Activated T-helper 17 cell treated with anti-CD3 and anti-CD28 coated beads, Interleukin-2, amount 50 U/mL, for 72 hours (primary cell): ENCODE data around the gene SLC2A1. TPM values are rescaled to one million over a fixed set of nuclear protein-coding genes. Genes with fewer than 3 reads are reported as not detected.

Experiments
- ATAC-seq: fragments of 150-1000 bp; cut with Tn5 transposase; replicated peaks from 2 replicates; pipeline ENCODE4 v1.10.0; 2021; ENCODE audit warnings: mild to moderate bottlenecking, moderate library complexity
- H3K27ac Mint-ChIP-seq: one replicate; pipeline ENCODE4 v1.8.0; 2022; ENCODE audit warnings: mixed read lengths
- H3K27me3 Mint-ChIP-seq: one replicate; pipeline ENCODE4 v1.8.0; 2022; ENCODE audit warnings: mixed read lengths
- H3K36me3 Mint-ChIP-seq: one replicate; pipeline ENCODE4 v1.8.0; 2022; ENCODE audit warnings: low read depth, mild to moderate bottlenecking, mixed read lengths
- H3K4me1 Mint-ChIP-seq: one replicate; pipeline ENCODE4 v1.8.0; 2022; ENCODE audit warnings: mixed read lengths
- H3K4me3 Mint-ChIP-seq: one replicate; pipeline ENCODE4 v1.8.0; 2022; ENCODE audit warnings: mild to moderate bottlenecking, mixed read lengths
- H3K9me3 Mint-ChIP-seq: one replicate; pipeline ENCODE4 v1.8.0; 2022; ENCODE audit warnings: mixed read lengths
- total RNA-seq, 2 donors: library from RNA; stranded (reverse); gene quantifications; one replicate each; pipeline ENCODE4 v1.2.3, GENCODE V29; 2022

The SLC2A1 gene
- total RNA-seq, 2 donors from 2014 or later: 217 to 280 TPM

DNA sequence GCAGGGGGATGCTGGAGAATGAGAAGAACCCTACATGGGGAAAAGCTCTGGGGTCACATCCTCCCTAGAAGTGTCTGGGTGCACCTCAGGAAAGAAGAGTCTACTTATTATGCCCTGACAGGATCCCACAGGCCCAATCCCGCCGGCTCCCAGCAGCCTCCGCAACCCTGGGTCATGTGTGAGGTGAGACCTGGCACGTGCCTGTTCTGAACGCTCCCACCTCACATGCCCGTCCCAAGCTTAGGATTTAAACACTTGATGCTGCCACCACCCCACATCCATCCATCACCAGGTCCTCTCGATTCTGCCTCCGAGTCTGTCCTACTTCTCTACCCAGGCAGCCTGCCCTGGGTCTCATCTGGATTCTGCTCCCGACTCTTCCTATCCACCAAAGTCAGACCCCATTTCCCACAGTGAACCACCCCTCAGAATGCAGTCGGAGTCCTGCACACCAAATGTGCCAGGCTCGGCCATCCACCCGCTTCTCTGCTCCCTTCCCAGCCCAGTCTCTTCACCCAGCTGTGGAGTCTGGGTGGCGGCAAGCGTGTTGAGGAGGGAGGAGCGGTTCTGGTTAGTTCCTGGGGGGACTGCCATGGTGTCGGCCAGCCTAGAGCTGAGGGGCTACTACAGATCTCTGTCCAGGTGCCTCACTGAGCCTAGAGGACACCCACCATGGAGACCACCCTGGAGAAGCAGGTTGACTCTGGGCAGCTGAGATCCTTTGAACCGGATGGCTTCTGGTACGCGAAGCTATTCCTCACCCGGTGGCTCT lies 23.9 kb downstream of the SLC2A1 start:
- peaks cover 100% of the 10 kb centered on the region for H3K36me3 Mint-ChIP-seq
- peaks cover 65% of the 10 kb centered on the region for H3K4me1 Mint-ChIP-seq
- no peaks in the 10 kb centered on the region for H3K27me3 Mint-ChIP-seq
- peak overlapping the region; percentile 89 for H3K27ac Mint-ChIP-seq
- H3K9me3 Mint-ChIP-seq: no peaks in the 10 kb centered on the region
- H3K4me3 Mint-ChIP-seq: peak overlapping the region; percentile 69
- ATAC-seq: no peak

DNA sequence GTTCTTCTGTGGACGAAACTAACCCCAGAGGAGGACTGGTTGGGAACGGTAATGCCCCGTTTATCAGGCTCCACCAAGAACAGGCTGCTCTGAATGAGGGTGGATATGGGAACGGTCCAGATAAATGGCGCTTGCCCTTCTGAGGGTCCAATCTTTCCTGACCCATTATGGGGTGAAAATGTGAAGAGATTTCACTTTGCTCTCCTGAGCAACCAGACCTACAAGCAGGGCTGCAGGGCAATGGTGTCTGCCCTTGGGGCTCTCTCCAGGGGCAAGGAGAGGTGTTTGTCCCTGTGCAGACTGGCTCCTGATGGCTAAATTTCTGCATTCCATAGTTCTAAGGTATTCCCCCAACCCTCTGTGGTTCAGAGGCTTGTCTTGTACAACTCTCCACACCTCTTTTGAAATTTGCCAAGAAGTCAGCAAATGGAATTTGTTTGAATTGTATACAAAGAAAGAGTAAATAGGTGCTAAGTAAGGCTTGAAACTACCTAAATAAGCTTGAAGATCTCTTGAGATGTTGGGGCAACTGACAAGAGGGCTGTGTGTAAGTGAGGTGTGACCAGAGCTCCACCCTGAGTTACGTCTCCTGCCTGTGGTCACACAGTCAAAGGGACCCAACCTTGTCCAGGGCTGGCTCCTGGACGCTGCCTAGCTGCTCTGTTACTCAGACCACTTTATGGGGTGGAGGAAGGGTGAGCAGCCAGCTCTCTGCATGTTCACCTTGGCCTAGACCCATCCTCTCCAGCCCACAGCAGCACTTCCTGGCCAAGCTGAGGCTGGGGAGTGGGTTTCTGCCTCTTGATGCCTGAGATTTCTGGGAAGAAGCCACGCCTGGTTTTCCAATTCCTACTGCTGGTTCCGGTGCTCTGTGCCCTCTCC lies 24.8 kb downstream of the SLC2A1 start:
- Mint-ChIP-seq H3K36me3 (peaks cover 100% of the 10 kb centered on the region), H3K4me3 (peak overlapping the region; percentile 69), H3K4me1 (peaks cover 62% of the 10 kb centered on the region), H3K27ac (peak overlapping the region; percentile 89), H3K9me3 (no peaks in the 10 kb centered on the region), H3K27me3 (no peaks in the 10 kb centered on the region)
- no peak for ATAC-seq

DNA sequence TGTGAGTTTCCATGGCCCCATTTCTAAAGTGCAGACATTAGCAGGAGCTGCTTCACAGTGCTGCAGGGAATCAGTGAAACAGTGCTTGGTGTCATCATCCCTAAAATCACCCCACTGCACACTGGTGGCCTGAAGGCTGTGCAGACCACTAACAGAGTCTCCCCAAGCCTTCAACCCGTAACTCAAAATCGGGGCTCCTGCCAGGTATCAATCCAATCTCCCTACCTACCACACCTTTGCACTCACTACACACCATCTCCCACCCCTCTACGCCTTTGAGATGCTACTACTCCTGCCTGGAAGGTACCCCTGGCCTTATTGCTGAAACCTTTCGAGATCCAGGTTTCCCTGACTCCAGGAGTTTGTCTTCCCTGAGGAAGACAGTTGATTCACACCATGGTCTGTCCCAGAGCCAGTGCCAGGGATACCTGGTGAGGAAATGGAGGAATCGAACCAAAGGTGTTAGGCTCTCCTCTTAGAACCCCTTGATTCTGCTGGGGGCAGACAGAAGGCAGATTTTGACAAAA lies 25.5 kb downstream of the SLC2A1 start:
- ATAC-seq: no peak
- Mint-ChIP-seq H3K36me3 (peaks cover 100% of the 10 kb centered on the region), H3K4me1 (peaks cover 55% of the 10 kb centered on the region)

DNA sequence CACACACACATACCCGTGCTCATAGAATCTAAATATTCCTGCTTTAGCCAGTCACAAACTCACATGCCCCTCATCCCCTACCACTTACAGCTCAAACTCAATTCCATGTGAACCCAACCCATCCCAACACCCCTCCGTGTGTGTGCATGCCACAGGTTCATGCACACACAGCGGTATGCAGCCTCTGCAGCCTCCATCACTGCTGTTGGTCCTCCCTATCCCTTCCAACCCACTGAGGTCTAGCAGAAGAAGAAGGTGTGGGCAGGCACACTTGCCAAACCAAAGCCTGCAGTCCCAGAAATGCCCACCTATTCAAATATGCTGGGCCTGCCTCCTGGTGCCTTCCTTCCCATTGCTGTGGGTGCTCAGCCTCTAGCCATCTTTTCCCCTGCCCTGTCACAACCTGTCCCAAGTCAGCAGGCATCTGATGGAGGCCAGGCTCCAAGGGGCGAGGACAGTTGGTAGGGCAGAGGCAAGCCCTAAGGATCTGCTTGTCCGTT lies 26.2 kb downstream of the SLC2A1 start:
- Mint-ChIP-seq H3K4me3 (peak overlapping the region; percentile 69), H3K4me1 (peaks cover 53% of the 10 kb centered on the region), H3K36me3 (peaks cover 100% of the 10 kb centered on the region), H3K9me3 (no peaks in the 10 kb centered on the region), H3K27me3 (no peaks in the 10 kb centered on the region), H3K27ac (peak overlapping the region; percentile 89)
- peak; percentile 8 for ATAC-seq

More for the DNA sequence above, 25.5 kb downstream of the SLC2A1 start:
- no peaks in the 10 kb centered on the region for H3K27me3 Mint-ChIP-seq
- H3K9me3 Mint-ChIP-seq: no peaks in the 10 kb centered on the region
- peak overlapping the region; percentile 89 for H3K27ac Mint-ChIP-seq
- H3K4me3 Mint-ChIP-seq: peak overlapping the region; percentile 69

DNA sequence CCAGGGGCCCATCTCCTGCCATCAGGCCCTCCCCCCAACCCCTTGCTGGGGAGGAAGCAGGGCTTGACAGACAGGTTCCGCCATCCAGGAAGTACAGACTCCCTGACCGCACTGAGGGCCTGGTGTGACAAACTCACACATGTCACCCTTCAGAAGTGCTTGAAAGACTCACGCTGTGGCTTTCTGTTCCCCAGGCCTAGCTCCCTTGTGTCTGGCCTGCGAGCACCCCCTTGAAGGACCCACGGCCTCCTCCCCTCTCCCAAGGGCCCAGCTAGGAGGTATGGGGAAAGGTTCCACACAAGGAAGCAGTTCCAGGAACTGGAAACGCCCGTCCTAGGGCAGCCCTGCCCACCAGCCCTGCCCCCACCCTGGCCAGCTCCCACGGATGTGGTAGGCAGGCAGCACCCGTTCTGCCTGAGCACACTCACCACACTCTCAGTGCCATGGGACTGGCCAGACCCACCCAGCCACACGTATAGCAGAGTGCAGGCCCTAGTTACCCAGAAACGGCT lies 26.7 kb downstream of the SLC2A1 start:
- Mint-ChIP-seq H3K4me3 (peak overlapping the region; percentile 69), H3K27me3 (no peaks in the 10 kb centered on the region), H3K4me1 (peaks cover 49% of the 10 kb centered on the region), H3K36me3 (peaks cover 100% of the 10 kb centered on the region), H3K27ac (peak overlapping the region; percentile 89), H3K9me3 (no peaks in the 10 kb centered on the region)
- ATAC-seq: peak; percentile 79

DNA sequence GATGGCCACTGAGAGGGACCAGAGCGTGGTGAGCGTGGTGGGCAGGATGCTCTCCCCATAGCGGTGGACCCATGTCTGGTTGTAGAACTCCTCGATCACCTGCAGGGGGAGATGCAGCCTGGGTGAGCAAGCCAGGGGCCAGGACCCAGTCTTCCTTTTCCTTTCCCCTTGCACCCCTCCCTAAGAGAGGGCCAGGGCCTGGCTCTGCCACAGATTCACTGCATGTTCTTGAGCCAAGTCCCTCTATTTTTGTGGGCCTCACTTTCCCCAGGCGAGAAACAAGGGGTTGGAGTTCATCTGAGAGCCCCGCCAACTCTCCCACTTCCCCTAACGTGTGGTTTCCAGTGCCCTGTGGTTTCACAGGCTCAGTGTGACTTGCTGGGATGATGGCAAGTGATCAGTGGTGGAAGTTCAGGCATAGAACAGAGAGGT lies 27.5 kb downstream of the SLC2A1 start:
- Mint-ChIP-seq H3K9me3 (no peaks in the 10 kb centered on the region), H3K36me3 (peaks cover 100% of the 10 kb centered on the region), H3K27me3 (no peaks in the 10 kb centered on the region), H3K4me1 (peaks cover 42% of the 10 kb centered on the region), H3K27ac (peak overlapping the region; percentile 89), H3K4me3 (peak overlapping the region; percentile 69)
- peak; percentile 35 for ATAC-seq

DNA sequence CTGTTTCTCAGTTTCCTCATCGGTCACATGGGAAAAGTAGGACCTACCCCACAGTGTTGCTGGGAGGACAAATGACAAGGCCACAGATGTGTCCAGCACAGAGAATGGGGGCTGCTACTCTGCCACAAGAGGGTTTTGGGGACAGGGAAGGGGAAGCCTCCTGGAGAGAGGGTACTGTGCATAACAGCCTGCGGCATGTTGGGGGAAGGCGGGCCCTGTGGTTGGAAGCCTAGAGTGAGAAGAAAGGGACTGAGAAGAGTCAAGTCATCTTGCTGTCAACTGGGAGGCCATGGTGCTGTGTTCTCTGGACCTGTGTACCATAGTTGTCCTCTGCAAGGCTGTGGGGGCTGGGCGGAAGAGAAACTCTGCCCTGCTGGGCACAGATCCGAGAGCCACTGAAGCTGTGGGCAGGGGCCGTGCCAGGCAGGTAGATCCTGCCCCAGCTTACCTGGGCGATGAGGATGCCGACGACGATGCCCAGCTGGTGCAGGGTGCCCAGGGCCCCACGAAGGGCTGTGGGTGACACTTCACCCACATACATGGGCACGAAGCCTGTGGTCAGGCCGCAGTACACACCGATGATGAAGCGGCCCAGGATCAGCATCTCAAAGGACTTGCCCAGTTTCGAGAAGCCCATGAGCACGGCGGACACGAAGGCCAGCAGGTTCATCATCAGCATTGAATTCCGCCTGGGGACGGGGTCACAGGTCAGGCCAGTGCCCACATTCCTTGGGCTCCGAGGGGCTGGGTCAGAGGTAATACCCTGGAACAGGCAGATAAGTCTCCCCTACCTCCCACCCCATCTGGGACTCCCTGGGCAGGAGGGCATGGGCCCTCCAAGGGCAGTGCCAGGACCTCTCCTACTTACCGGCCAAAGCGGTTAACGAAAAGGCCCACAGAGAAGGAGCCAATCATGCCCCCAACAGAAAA lies 28.2 kb downstream of the SLC2A1 start:
- H3K4me1 Mint-ChIP-seq: peaks cover 44% of the 10 kb centered on the region
- peak overlapping the region; percentile 89 for H3K27ac Mint-ChIP-seq
- peak overlapping the region; percentile 69 for H3K4me3 Mint-ChIP-seq
- ATAC-seq: no peak
- no peaks in the 10 kb centered on the region for H3K9me3 Mint-ChIP-seq
- no peaks in the 10 kb centered on the region for H3K27me3 Mint-ChIP-seq
- peaks cover 100% of the 10 kb centered on the region for H3K36me3 Mint-ChIP-seq

DNA sequence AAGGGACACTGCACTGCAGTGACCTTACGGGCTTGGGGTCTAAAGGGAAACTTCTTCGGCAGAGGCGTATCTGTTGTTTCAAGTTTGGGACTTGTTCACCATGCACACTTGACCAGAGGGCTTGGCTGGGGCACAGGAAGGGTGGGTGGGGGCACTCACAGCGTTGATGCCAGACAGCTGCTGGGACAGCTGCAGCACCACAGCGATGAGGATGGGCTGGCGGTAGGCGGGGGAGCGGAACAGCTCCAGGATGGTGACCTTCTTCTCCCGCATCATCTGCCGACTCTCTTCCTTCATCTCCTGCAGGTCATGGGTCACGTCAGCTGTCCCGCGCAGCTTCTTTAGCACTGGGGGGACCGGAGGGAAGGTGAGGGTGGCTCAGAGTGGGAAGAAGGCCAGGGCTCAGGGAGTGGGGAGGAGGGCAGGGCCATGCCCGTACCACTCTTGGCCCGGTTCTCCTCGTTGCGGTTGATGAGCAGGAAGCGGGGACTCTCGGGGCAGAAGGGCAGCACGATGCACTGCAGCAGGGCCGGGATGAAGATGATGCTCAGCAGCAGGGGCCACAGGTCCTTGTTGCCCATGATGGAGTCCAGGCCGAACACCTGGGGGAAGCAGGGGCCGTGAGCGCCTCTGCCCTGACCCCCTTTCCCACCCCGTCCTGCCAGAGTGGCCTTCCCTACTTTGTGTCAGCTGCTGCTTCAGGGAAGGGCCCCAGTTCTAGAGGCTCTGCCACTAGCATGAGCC lies 29.1 kb downstream of the SLC2A1 start:
- Mint-ChIP-seq H3K9me3 (no peaks in the 10 kb centered on the region), H3K27ac (peak overlapping the region; percentile 89), H3K4me1 (peaks cover 46% of the 10 kb centered on the region), H3K27me3 (no peaks in the 10 kb centered on the region), H3K4me3 (peak overlapping the region; percentile 69), H3K36me3 (peaks cover 100% of the 10 kb centered on the region)
- no peak for ATAC-seq

DNA sequence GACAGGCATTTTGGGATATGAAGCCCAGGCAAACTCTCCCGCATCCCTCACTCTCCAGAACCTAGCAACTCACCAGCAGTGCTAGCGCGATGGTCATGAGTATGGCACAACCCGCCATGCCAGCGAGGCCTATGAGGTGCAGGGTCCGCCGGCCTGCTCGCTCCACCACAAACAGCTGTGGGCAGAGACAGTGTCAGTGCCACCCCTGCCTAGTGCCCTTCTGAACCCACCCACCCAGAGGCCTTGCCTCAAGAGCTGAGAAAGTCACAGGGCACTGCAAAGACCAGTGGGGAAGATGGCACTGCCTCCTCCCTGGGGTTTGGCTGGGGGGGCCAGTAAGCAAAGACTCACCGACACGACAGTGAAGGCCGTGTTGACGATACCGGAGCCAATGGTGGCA lies 29.8 kb downstream of the SLC2A1 start:
- Mint-ChIP-seq H3K4me3 (peak overlapping the region; percentile 9), H3K9me3 (no peaks in the 10 kb centered on the region), H3K27ac (peak overlapping the region; percentile 40), H3K36me3 (peaks cover 100% of the 10 kb centered on the region), H3K4me1 (peaks cover 39% of the 10 kb centered on the region), H3K27me3 (no peaks in the 10 kb centered on the region)
- no peak for ATAC-seq

DNA sequence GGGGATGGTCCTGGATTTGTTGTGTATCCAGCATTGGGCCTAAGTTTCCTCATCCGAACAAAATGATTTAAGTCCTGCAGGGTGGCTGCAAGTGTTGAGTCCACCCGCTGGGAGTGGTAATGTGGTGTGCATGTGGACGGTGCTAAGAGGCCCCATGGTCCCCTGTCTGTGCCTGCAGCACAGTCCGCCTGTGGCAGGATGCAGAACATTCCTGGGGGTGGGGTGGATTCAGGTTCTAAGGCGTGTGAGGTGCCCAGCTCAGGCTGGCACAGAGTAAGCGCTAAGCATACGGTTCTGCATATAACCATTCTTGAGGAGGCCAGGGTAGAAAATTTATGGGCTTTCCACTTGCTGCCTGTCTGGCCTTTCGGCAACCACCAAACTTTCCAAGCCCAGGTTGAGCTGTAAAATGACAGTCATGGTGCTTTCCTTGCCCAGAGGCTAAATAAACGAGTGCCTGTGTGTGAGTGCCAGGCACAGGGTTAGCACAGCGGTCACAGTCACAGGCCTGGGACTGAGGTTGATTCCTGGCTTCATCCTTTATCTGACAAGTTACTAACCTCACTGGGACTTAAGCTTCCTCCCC lies 30.7 kb downstream of the SLC2A1 start:
- Mint-ChIP-seq H3K4me1 (peaks cover 35% of the 10 kb centered on the region), H3K27me3 (no peaks in the 10 kb centered on the region), H3K27ac (peak overlapping the region; percentile 72), H3K36me3 (peaks cover 97% of the 10 kb centered on the region), H3K4me3 (peak overlapping the region; percentile 54), H3K9me3 (no peaks in the 10 kb centered on the region)
- ATAC-seq: no peak

DNA sequence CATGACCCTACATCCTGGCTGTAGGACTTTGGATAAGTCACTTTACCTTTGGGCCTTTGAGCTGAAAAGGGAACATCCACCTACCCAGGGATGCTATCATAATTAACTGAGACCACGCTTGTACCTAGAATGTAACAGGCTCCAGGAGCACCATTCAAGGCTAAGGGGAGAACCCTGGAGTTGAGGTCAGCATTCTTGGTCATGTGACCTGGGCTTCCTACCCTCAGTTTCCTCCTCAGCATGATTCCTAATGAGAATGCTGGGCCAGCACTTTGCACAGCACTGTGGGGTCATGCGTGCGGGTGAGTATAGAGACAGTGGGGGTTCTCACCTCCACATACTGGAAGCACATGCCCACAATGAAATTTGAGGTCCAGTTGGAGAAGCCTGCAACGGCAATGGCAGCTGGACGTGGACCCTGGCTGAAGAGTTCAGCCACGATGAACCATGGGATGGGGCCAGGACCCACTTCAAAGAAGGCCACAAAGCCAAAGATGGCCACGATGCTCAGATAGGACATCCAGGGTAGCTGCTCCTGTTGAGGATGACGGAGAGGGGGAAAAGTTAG lies 31.3 kb downstream of the SLC2A1 start:
- Mint-ChIP-seq H3K4me3 (peak overlapping the region; percentile 54), H3K27me3 (no peaks in the 10 kb centered on the region), H3K27ac (peak overlapping the region; percentile 72), H3K9me3 (no peaks in the 10 kb centered on the region), H3K4me1 (peaks cover 35% of the 10 kb centered on the region), H3K36me3 (peaks cover 93% of the 10 kb centered on the region)
- no peak for ATAC-seq

DNA sequence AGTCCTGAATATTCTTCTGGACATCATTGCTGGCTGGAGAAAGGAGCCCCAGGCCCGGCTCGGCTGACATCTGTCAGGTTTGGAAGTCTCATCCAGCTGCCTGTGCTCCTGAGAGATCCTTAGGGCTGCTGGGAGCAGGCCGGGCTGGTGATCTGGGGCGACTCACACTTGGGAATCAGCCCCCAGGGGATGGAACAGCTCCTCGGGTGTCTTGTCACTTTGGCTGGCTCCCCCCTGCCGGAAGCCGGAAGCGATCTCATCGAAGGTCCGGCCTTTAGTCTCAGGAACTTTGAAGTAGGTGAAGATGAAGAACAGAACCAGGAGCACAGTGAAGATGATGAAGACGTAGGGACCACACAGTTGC lies 31.8 kb downstream of the SLC2A1 start:
- Mint-ChIP-seq H3K27me3 (no peaks in the 10 kb centered on the region), H3K27ac (peak overlapping the region; percentile 72), H3K36me3 (peaks cover 88% of the 10 kb centered on the region), H3K4me3 (peak overlapping the region; percentile 54), H3K9me3 (no peaks in the 10 kb centered on the region), H3K4me1 (peaks cover 32% of the 10 kb centered on the region)
- ATAC-seq: no peak
